ENCODE data around the gene MGAT5B. TPM values are rescaled to one million over a fixed set of nuclear protein-coding genes. Genes with fewer than 3 reads are reported as not detected.

The MGAT5B gene
- total RNA-seq, 1 donor from 2014 or later = 1.8 TPM

DNA sequence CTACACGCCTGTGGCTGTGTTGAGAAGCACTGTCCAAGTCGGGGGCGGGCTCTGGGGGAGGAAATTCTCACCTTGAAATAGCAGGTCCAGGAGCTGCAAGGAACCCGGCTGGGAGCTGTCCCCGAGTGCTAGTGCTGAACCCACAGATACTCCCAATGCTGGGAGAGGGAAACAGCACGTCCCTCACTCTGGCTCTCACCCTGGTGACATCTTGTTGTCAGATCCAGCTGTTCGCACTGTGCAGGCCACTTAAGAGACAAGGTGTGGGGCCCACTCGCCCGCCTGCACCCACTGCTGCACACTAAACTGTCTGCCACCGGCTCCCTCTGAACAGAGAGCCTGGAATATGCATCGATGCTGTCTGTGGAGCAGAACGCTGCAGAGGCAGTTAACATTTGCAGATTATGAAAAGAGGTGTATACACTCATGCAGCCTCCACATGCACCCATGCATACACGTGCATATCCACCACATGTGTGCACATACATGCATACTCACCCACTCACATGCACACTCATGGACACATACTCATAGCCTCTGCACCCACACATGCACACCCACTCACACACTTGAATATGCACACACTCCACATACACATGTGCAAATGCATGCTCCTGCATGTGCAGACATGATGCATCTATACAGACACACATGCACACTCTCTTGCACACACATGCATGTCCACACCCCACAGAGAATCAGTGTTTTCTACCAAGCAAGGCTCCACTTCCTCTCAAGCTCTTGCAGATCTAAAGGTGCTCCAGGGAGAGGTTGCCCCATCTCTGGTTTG, 42.0 kb downstream of the MGAT5B start:
- H3K4me3 ChIP-seq = no peak overlapping the region
- H3K9ac ChIP-seq = no peak overlapping the region
- H4K20me1 ChIP-seq (ENCODE audit: low read depth) = peaks cover 30% of the 10 kb centered on the region
- no peak overlapping the region for H3K4me3 Mint-ChIP-seq
- peaks cover 10% of the 10 kb centered on the region for H3K27me3 Mint-ChIP-seq (ENCODE audit: insufficient read depth, low read depth)
- no peaks in the 10 kb centered on the region for H3K36me3 ChIP-seq
- H3K4me2 ChIP-seq = no peak overlapping the region
- no peaks in the 10 kb centered on the region for H3K4me1 ChIP-seq
- no peak overlapping the region for H3K27ac Mint-ChIP-seq
- DNase-seq (ENCODE audit: low spot score) = peak; percentile 91
- peaks cover 8% of the 10 kb centered on the region for H3F3A ChIP-seq (ENCODE audit: low read depth)
- peaks cover 8% of the 10 kb centered on the region for H3K36me3 Mint-ChIP-seq
- H3K27ac ChIP-seq = no peak overlapping the region
- no peak overlapping the region for H2AFZ ChIP-seq (replicated peaks)
- peaks cover 10% of the 10 kb centered on the region for H3K4me1 Mint-ChIP-seq
- no peaks in the 10 kb centered on the region for H3K9me3 Mint-ChIP-seq
- H3K9me3 ChIP-seq (ENCODE audit: low read depth) = no peaks in the 10 kb centered on the region
- H3K79me2 ChIP-seq (ENCODE audit: low read depth) = no peaks in the 10 kb centered on the region
- no peaks in the 10 kb centered on the region for H3K27me3 ChIP-seq
- no peak for TF ChIP-seq EZH2phosphoT487 (IDR thresholded peaks at IDR 0.05)

DNA sequence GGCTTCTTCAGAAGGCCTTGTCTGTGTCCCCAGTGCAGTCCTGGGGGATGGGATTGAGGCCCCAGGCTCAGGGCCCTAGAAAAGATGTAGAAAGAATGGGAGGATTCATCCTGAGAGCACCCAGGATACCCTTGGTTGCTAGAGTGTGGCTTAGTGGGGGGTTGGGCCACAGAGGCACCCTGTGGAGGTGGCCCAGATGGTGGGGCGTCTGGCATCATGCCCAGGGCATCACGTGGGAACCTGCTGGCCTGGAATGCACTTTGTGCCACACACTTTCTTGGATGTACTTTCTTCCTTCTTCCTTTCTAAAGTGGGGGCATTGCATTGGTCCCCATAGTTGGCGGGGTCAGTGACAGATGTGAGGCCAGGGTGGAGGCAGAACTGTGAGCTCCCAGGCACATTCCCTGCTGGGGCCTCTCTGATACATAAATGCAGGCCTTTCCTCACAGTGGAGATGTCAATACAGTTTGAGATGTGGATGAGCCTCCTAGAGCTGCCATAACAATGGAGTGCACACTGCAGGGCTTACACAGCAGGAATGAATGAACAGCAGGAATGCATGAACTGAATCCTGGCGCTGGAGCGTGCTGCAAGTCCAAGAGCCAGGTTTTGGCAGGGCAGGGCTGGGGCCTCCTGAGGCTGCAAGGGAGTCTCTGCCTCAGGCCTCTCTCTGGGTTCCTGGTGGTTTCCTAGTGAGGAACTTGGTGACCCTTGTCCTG, 43.3 kb downstream of the MGAT5B start:
- Mint-ChIP-seq H3K4me3 (peak overlapping the region; percentile 15), H3K27me3 (ENCODE audit: insufficient read depth, low read depth) (peaks cover 10% of the 10 kb centered on the region), H3K4me1 (peaks cover 10% of the 10 kb centered on the region), H3K27ac (no peak overlapping the region), H3K9me3 (no peaks in the 10 kb centered on the region), H3K36me3 (peaks cover 8% of the 10 kb centered on the region)
- no peak overlapping the region for H3K4me2 ChIP-seq
- no peaks in the 10 kb centered on the region for H3K79me2 ChIP-seq (ENCODE audit: low read depth)
- H3K36me3 ChIP-seq = no peaks in the 10 kb centered on the region
- H3K9me3 ChIP-seq (ENCODE audit: low read depth) = no peaks in the 10 kb centered on the region
- no peak overlapping the region for H2AFZ ChIP-seq (replicated peaks)
- peaks cover 28% of the 10 kb centered on the region for H4K20me1 ChIP-seq (ENCODE audit: low read depth)
- H3K4me3 ChIP-seq = no peak overlapping the region
- H3K4me1 ChIP-seq = no peaks in the 10 kb centered on the region
- no peak overlapping the region for H3K27ac ChIP-seq
- no peak overlapping the region for H3K9ac ChIP-seq
- DNase-seq (ENCODE audit: low spot score) = peak; percentile 54
- H3F3A ChIP-seq (ENCODE audit: low read depth) = peaks cover 8% of the 10 kb centered on the region
- TF ChIP-seq EZH2 (IDR thresholded peaks at IDR 0.05) (no peak), EZH2phosphoT487 (IDR thresholded peaks at IDR 0.05) (no peak)
- TF ChIP-seq, protein P1, sequence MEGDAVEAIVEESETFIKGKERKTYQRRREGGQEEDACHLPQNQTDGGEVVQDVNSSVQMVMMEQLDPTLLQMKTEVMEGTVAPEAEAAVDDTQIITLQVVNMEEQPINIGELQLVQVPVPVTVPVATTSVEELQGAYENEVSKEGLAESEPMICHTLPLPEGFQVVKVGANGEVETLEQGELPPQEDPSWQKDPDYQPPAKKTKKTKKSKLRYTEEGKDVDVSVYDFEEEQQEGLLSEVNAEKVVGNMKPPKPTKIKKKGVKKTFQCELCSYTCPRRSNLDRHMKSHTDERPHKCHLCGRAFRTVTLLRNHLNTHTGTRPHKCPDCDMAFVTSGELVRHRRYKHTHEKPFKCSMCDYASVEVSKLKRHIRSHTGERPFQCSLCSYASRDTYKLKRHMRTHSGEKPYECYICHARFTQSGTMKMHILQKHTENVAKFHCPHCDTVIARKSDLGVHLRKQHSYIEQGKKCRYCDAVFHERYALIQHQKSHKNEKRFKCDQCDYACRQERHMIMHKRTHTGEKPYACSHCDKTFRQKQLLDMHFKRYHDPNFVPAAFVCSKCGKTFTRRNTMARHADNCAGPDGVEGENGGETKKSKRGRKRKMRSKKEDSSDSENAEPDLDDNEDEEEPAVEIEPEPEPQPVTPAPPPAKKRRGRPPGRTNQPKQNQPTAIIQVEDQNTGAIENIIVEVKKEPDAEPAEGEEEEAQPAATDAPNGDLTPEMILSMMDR (IDR thresholded peaks at IDR 0.05) = no peak
- no peaks in the 10 kb centered on the region for H3K27me3 ChIP-seq

DNA sequence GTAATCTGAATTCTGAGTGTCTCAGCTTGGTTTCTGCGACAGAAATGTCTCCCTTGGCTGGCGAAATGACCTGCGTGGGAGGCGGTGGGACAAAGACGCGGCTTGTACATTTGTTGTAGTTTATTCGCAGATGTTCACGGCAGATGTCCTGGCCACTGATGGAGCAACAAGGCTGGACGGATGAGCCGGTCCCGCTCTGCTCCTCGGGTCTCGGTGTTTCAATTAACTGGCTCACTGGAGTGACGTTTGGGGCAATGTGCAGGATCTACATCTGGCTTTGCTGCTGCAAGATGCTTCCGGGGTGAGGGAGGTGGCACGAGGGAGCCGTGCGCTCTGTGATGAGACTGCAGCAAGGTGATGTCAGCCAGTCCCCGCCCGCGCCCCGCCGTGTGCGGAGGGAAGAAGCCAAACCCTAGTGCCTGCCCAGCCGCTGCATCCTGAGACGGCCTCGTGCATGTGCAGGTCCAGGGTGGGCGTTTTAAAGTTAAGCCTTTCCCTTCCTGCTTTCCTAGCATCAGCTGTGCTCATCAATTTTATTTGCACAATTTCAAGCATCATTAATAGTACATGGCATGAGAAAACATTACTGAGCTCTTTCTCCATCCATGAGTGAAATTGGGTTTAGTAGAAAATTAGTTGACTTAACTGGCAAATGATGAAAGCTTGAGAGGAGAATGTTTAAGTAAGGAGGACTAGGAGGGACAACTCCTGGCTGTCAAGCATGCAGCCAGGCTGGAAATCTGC, 44.4 kb downstream of the MGAT5B start:
- Mint-ChIP-seq H3K9me3 (no peaks in the 10 kb centered on the region), H3K27me3 (ENCODE audit: insufficient read depth, low read depth) (peaks cover 10% of the 10 kb centered on the region), H3K36me3 (peaks cover 5% of the 10 kb centered on the region), H3K27ac (no peak overlapping the region), H3K4me3 (no peak overlapping the region), H3K4me1 (peaks cover 10% of the 10 kb centered on the region)
- peaks cover 8% of the 10 kb centered on the region for H3F3A ChIP-seq (ENCODE audit: low read depth)
- no peaks in the 10 kb centered on the region for H3K9me3 ChIP-seq (ENCODE audit: low read depth)
- H4K20me1 ChIP-seq (ENCODE audit: low read depth) = peaks cover 28% of the 10 kb centered on the region
- no peaks in the 10 kb centered on the region for H3K4me1 ChIP-seq
- no peak overlapping the region for H2AFZ ChIP-seq (replicated peaks)
- H3K4me2 ChIP-seq = no peak overlapping the region
- no peak overlapping the region for H3K27ac ChIP-seq
- H3K27me3 ChIP-seq = no peaks in the 10 kb centered on the region
- H3K9ac ChIP-seq = no peak overlapping the region
- TF ChIP-seq EZH2phosphoT487 (IDR thresholded peaks at IDR 0.05) = no peak
- TF ChIP-seq, protein P1 (IDR thresholded peaks at IDR 0.05) = no peak
- no peak for TF ChIP-seq EZH2 (IDR thresholded peaks at IDR 0.05)
- H3K36me3 ChIP-seq = no peaks in the 10 kb centered on the region
- DNase-seq (ENCODE audit: low spot score) = no peak
- no peaks in the 10 kb centered on the region for H3K79me2 ChIP-seq (ENCODE audit: low read depth)
- no peak overlapping the region for H3K4me3 ChIP-seq
